Kidney epithelial cell (primary cell): ENCODE results near the gene BRINP1. TPM values are rescaled to one million over a fixed set of nuclear protein-coding genes. Genes with fewer than 3 reads are reported as not detected.

ENCODE experiments used
- DNase-seq: peaks from one replicate; pipeline ENCODE4 v3.0.0-alpha.2; 2010; ENCODE audit warnings: low read depth
- H3K27me3 ChIP-seq: 2 replicates; pipeline ENCODE4 v1.6.0; 2011; ENCODE audit warnings: low read length; ENCODE audit not compliant: control insufficient read depth, insufficient read depth
- H3K36me3 ChIP-seq: 2 replicates; pipeline ENCODE4 v1.5.1; 2011; ENCODE audit warnings: low read length; ENCODE audit not compliant: control insufficient read depth, insufficient read depth
- H3K4me3 ChIP-seq: 2 replicates; pipeline ENCODE4 v1.5.1; 2011; ENCODE audit warnings: low read depth, mild to moderate bottlenecking, control low read depth, low read length
- CTCF ChIP-seq: IDR thresholded peaks from 2 replicates; pipeline ENCODE4 v1.5.1; 2011; ENCODE audit warnings: mild to moderate bottlenecking, moderate library complexity, low read length, control low read depth, inconsistent platforms; ENCODE audit not compliant: insufficient read depth, poor library complexity, severe bottlenecking
- total RNA-seq: library from RNA; depleted of rRNA; stranded (reverse); fragments of >200 nt; gene quantifications from 2 replicates; pipeline ENCODE4 v1.2.3, GENCODE V29; 2015

Gene BRINP1
- total RNA-seq, 1 donor from 2014 or later = 0.29 TPM

- TF ChIP-seq CTCF = no peak
- no peaks in the 10 kb centered on the region for H3K36me3 ChIP-seq
- no peaks in the 10 kb centered on the region for H3K27me3 ChIP-seq
- DNase-seq = no peak
- no peak overlapping the region for H3K4me3 ChIP-seq
Measured at GRCh38 chr9:119334745-119335144, 34.5 kb downstream of the BRINP1 start.

GRCh38 chr9:119333507-119334229 lies 35.6 kb downstream of the BRINP1 start:
- no peak for DNase-seq
- TF ChIP-seq CTCF = no peak
- no peaks in the 10 kb centered on the region for H3K27me3 ChIP-seq
- H3K36me3 ChIP-seq = no peaks in the 10 kb centered on the region
- H3K4me3 ChIP-seq = no peak overlapping the region

GRCh38 chr9:119332522-119332921 lies 36.7 kb downstream of the BRINP1 start:
- no peak for DNase-seq
- Histone ChIP-seq H3K4me3 (no peak overlapping the region), H3K27me3 (no peaks in the 10 kb centered on the region), H3K36me3 (no peaks in the 10 kb centered on the region)
- TF ChIP-seq CTCF = no peak

- no peaks in the 10 kb centered on the region for H3K36me3 ChIP-seq
- no peak overlapping the region for H3K4me3 ChIP-seq
- no peak for DNase-seq
- TF ChIP-seq CTCF = no peak
- no peaks in the 10 kb centered on the region for H3K27me3 ChIP-seq
Measured at GRCh38 chr9:119322184-119322583, 47.1 kb downstream of the BRINP1 start.

GRCh38 chr9:119318371-119318770 lies 50.9 kb downstream of the BRINP1 start:
- H3K27me3 ChIP-seq = no peaks in the 10 kb centered on the region
- no peaks in the 10 kb centered on the region for H3K36me3 ChIP-seq
- TF ChIP-seq CTCF = no peak
- no peak for DNase-seq
- no peak overlapping the region for H3K4me3 ChIP-seq

- H3K4me3 ChIP-seq = no peak overlapping the region
- no peak for TF ChIP-seq CTCF
- no peaks in the 10 kb centered on the region for H3K27me3 ChIP-seq
- DNase-seq = no peak
- H3K36me3 ChIP-seq = no peaks in the 10 kb centered on the region
Measured at GRCh38 chr9:119313846-119314245, 55.4 kb downstream of the BRINP1 start.
